DND-41 (cell line): ENCODE measurements around the gene ATP6V0D1.

Experiments
- EZH2 ChIP-seq: IDR thresholded peaks from 3 replicates; pipeline ENCODE4 v1.6.1; 2012; ENCODE audit warnings: borderline replicate concordance, low read depth, mild to moderate bottlenecking, moderate library complexity, low read length, inconsistent platforms; ENCODE audit not compliant: severe bottlenecking
- TF ChIP-seq, protein P1 (sequence below): IDR thresholded peaks from 2 replicates; pipeline ENCODE4 v1.5.1; 2012; ENCODE audit warnings: borderline replicate concordance, low read length, moderate library complexity, mild to moderate bottlenecking; ENCODE audit not compliant: poor library complexity, severe bottlenecking; ENCODE audit errors: extremely low read depth

GRCh38 chr16:67430977-67431774 lies 49.8 kb downstream of the ATP6V0D1 start, which contains the start of gene HSD11B2:
- no peak for TF ChIP-seq EZH2
- TF ChIP-seq, protein P1, sequence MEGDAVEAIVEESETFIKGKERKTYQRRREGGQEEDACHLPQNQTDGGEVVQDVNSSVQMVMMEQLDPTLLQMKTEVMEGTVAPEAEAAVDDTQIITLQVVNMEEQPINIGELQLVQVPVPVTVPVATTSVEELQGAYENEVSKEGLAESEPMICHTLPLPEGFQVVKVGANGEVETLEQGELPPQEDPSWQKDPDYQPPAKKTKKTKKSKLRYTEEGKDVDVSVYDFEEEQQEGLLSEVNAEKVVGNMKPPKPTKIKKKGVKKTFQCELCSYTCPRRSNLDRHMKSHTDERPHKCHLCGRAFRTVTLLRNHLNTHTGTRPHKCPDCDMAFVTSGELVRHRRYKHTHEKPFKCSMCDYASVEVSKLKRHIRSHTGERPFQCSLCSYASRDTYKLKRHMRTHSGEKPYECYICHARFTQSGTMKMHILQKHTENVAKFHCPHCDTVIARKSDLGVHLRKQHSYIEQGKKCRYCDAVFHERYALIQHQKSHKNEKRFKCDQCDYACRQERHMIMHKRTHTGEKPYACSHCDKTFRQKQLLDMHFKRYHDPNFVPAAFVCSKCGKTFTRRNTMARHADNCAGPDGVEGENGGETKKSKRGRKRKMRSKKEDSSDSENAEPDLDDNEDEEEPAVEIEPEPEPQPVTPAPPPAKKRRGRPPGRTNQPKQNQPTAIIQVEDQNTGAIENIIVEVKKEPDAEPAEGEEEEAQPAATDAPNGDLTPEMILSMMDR, result no peak
